ENCODE measurements around the gene ZBTB5. TPM values are rescaled to one million over a fixed set of nuclear protein-coding genes. Genes with fewer than 3 reads are reported as not detected.

Gene ZBTB5
- total RNA-seq, 6 experiments from 2014 or later, result 4.3 to 6.6 (median 5.5) TPM

- Histone ChIP-seq H3K4me1 (peaks cover 0 to 80% (median 27%) of the 10 kb centered on the region in 4 donors), H3K9me3 (no peaks in the 10 kb centered on the region), H3K4me3 (no peak overlapping the region), H3K27me3 (no peaks in the 10 kb centered on the region), H3K27ac (no peak overlapping the region), H3K36me3 (peaks cover 8 to 95% (median 39%) of the 10 kb centered on the region in 4 donors)
- WGBS (ENCODE audit: insufficient coverage, low coverage, low lambda C conversion rate, missing lambda C conversion rate), result no CpG with 5 or more reads among the region's 7 CpGs
- ATAC-seq (no peak), DNase-seq (no peak)
- intact Hi-C loops (cut with DNase I), result no loop called here
- no peak for TF ChIP-seq CTCF (IDR thresholded peaks at IDR 0.05)
- no peak for TF ChIP-seq POLR2A (IDR thresholded peaks at IDR 0.05)
These were observed 31.3 kb downstream of the ZBTB5 start for GRCh38 chr9:37433867-37434371.

GRCh38 chr9:37432020-37432419, 33.2 kb downstream of the ZBTB5 start:
- no peak overlapping the region for H3K4me3 ChIP-seq
- peaks cover 8 to 95% (median 38%) of the 10 kb centered on the region in 4 donors for H3K36me3 ChIP-seq
- intact Hi-C loops (cut with DNase I), result no loop called here
- H3K27ac ChIP-seq, result peak overlapping the region in 1 of 3 donors; percentile 90
- H3K9me3 ChIP-seq, result no peaks in the 10 kb centered on the region
- ATAC-seq (no peak), DNase-seq (no peak)
- 86% methylated on average over 2 of the region's 6 CpGs for WGBS (ENCODE audit: insufficient coverage, low coverage, low lambda C conversion rate, missing lambda C conversion rate)
- H3K4me1 ChIP-seq, result peaks cover 0 to 83% (median 28%) of the 10 kb centered on the region in 4 donors
- TF ChIP-seq CTCF (IDR thresholded peaks at IDR 0.05) (no peak), POLR2A (IDR thresholded peaks at IDR 0.05) (no peak)
- no peaks in the 10 kb centered on the region for H3K27me3 ChIP-seq

- Histone ChIP-seq H3K9me3 (no peaks in the 10 kb centered on the region), H3K27me3 (no peaks in the 10 kb centered on the region), H3K27ac (peak overlapping the region in 2 of 3 donors; percentile 22 to 90), H3K4me3 (no peak overlapping the region), H3K36me3 (peaks cover 5 to 96% (median 36%) of the 10 kb centered on the region in 4 donors), H3K4me1 (peaks cover 0 to 82% (median 29%) of the 10 kb centered on the region in 4 donors)
- peak; percentile 47 to 79 (median 77) for DNase-seq
- ATAC-seq, result peak; percentile 66 to 74 (median 74)
- intact Hi-C loops (cut with DNase I), result no loop called here
- 33% methylated on average over 5 of the region's 14 CpGs for WGBS (ENCODE audit: insufficient coverage, low coverage, low lambda C conversion rate, missing lambda C conversion rate)
- TF ChIP-seq POLR2A (IDR thresholded peaks at IDR 0.05) (no peak), CTCF (IDR thresholded peaks at IDR 0.05) (peak in 3 of 4 donors; percentile 25 to 50 (median 26))
These were observed 34.2 kb downstream of the ZBTB5 start for GRCh38 chr9:37430841-37431597.

GRCh38 chr9:37429441-37430285, 35.6 kb downstream of the ZBTB5 start:
- DNase-seq (peak; percentile 77 to 90 (median 84)), ATAC-seq (peak; percentile 66 to 78 (median 74))
- intact Hi-C loops (cut with DNase I), result no loop called here
- H3K27me3 ChIP-seq, result no peaks in the 10 kb centered on the region
- WGBS (ENCODE audit: insufficient coverage, low coverage, low lambda C conversion rate, missing lambda C conversion rate), result 37% methylated on average over 6 of the region's 17 CpGs
- H3K9me3 ChIP-seq, result no peaks in the 10 kb centered on the region
- H3K4me1 ChIP-seq, result peaks cover 0 to 89% (median 34%) of the 10 kb centered on the region in 4 donors
- TF ChIP-seq POLR2A (IDR thresholded peaks at IDR 0.05) (no peak), CTCF (IDR thresholded peaks at IDR 0.05) (no peak)
- H3K4me3 ChIP-seq, result peak overlapping the region in 1 of 3 donors; percentile 4
- H3K27ac ChIP-seq, result peak overlapping the region; percentile 50 to 90 (median 68)
- H3K36me3 ChIP-seq, result peaks cover 0 to 88% (median 31%) of the 10 kb centered on the region in 4 donors
